Mammary microvascular endothelial cell (primary cell): Measurements from ENCODE around the gene KIAA1217. TPM values are rescaled to one million over a fixed set of nuclear protein-coding genes. Genes with fewer than 3 reads are reported as not detected.

ENCODE experiments used
- total RNA-seq: library from RNA; depleted of rRNA; stranded (reverse); fragments of >200 nt; gene quantifications from 2 replicates; pipeline ENCODE4 v1.2.3, GENCODE V29; 2015

The KIAA1217 gene, protein sequence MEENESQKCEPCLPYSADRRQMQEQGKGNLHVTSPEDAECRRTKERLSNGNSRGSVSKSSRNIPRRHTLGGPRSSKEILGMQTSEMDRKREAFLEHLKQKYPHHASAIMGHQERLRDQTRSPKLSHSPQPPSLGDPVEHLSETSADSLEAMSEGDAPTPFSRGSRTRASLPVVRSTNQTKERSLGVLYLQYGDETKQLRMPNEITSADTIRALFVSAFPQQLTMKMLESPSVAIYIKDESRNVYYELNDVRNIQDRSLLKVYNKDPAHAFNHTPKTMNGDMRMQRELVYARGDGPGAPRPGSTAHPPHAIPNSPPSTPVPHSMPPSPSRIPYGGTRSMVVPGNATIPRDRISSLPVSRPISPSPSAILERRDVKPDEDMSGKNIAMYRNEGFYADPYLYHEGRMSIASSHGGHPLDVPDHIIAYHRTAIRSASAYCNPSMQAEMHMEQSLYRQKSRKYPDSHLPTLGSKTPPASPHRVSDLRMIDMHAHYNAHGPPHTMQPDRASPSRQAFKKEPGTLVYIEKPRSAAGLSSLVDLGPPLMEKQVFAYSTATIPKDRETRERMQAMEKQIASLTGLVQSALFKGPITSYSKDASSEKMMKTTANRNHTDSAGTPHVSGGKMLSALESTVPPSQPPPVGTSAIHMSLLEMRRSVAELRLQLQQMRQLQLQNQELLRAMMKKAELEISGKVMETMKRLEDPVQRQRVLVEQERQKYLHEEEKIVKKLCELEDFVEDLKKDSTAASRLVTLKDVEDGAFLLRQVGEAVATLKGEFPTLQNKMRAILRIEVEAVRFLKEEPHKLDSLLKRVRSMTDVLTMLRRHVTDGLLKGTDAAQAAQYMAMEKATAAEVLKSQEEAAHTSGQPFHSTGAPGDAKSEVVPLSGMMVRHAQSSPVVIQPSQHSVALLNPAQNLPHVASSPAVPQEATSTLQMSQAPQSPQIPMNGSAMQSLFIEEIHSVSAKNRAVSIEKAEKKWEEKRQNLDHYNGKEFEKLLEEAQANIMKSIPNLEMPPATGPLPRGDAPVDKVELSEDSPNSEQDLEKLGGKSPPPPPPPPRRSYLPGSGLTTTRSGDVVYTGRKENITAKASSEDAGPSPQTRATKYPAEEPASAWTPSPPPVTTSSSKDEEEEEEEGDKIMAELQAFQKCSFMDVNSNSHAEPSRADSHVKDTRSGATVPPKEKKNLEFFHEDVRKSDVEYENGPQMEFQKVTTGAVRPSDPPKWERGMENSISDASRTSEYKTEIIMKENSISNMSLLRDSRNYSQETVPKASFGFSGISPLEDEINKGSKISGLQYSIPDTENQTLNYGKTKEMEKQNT (N-terminal part only)
- 22.5 and 25.7 TPM in 2 replicates for total RNA-seq

DNA sequence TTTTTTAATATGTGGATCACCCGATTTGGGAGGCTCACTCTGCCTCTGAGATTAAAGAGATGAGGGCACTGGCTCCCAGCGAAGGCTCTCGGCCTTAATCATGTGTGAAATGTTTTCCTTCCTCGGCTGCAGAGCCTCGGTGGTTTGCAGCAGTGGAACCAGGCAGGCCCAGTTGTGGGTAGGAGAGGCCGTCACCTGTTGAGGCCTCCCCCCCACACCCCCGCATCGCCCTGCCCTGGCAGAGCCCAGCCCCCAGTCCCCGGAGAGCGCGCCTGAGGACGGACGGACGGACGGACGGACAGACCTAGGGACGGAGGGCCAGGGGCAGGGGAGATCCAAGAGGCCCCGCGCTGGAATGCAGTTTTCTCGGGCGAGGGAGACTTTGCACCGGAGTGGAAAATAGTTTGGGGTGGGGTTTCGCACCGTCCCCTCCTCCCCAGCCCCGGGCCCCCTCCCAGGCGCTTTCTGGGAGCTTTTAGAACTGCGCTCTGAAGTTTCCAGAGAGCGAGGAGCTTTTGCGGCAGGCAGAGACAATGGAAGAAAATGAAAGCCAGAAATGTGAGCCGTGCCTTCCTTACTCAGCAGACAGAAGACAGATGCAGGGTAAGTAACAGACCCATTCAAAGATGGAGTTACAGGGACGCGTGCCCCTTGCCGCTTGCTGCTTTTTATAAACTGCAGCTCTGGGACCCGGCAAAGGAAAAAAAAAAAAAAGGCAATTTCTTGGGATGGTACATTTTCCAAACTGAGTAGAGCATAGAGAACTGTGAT, at the start of gene KIAA1217:
KIAA1217 (plus strand) TSS at position 478 of the 771 bp plus-strand sequence; CDS start at position 534, 56 bp downstream.

